ENCODE measurements around the gene CCDC186.

The CCDC186 gene

DNA sequence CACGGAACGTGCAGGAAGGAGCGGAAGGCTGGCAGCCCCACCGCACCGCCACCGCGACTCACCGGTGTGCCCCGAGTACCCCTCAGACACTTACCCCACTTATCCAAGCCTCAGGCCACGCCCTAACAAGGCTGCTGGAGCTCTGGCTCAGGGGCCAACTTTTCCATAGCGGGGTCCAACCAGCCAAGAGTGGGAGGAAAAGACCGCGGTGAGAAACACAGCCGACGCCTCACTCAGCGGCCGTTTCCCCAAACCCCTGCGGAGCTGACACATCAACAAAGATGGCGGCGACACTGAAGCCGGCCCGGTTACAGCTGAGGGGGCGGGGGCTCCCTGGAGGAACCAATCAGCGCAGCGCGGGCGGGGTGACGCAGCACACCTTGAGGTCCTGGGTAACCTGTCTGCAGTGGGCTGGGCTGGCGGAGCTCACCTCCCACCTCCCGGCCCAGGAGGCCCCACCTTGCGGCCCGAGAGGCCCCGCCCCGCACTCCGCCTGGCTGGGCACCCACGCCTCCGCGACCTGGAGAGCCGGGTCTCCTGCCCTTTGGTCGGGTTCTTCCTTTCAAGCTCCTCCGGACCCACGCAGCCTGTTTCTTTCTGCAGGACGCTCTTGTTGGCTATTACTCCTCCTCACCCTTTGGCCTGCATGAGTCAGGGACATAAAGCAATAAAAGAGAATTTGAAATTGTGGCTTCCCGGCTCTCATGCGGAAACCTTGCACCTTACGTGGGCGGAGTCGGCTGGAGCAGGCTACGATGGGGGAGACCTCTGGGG lies at the start of gene CCDC186:
TSS of gene CCDC186 (minus strand) at position 283 of the 774 bp plus-strand sequence. CDS start 10,935 bp downstream, outside the sequence.
- H3K27ac ChIP-seq = peak within 1 kb of the TSS; percentile 67
- peak; percentile 89 for DNase-seq (ENCODE audit: low read depth, low spot score)

DNA sequence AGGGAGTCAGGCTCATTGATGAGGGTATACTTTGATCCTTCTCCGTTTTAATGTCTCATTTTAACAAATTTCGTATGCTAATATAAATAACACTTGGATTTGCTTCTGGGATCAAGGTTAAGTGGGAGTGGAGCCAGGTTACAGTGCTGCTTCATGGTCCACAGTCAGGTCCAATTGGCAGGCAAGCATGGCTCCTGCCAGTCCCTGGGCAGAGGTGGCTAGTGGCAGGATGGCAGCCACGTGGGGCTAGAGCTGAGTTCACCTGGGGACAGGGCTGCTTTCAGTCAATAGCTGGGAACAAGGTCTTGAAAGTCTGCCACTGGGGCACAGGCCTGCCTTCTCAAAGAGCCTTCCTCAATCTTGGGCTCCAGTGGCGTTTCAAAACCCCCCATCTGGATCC lies 49.1 kb upstream of the CCDC186 start:
- H3K27ac ChIP-seq = no peak overlapping the region
- DNase-seq (ENCODE audit: low read depth, low spot score) = no peak

DNA sequence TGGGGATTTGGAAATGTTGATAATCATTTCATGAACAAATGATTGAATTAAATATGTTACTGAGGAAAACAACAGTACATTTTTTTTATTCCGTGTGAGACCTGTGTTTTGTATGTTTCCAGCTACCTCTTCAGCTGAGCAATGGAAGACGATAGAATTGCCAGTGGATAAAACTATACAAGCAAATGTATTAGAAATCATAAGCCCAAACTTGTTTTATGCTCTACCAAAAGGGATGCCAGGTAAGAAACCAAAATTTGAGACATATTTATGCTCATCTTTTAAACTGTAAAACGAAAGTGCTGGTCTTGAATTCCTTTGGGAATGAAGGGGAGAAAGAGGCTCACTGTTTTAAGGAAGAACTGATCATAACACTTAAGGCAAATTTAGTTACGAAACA lies 47.2 kb upstream of the CCDC186 start:
- no peak for DNase-seq (ENCODE audit: low read depth, low spot score)
- H3K27ac ChIP-seq = no peak overlapping the region

DNA sequence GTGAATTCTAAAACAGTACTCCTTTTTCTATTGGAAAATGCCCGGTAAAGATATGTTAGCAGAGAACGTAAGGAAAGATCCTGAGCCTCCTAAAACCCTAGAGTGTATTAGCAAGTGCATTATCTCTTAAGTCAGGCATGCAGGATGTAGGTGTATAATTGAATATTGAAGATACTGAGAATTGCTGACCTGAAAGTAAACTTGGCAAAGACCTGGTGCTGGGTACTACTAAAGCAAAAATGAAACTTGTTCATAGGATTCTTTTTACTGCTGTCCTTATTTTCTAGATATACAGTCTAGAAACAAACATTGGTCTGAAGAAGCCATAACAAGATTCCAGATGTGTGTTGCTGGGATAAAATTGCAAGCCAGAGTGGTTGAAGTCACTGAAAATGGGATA lies 46.3 kb upstream of the CCDC186 start:
- no peak for DNase-seq (ENCODE audit: low read depth, low spot score)
- H3K27ac ChIP-seq = no peak overlapping the region

DNA sequence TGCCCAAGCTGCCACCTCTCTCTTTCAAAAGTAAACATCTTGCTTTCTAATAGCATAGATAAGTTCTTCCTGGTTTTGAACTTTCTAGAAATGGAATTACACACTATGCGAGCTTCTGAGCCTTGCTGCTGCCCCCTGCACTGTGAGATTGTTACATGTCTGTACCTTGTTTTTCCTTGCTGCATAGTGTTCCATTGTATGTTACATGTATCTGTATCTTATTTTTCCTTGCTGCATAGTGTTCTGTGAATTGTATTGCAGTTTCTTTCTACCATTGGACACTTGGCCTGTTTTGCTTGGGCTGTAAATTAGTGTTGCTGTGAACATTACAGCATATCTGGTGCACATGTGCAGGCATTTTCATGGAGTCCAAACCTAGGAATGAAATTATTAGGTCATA lies 41.0 kb upstream of the CCDC186 start:
- no peak overlapping the region for H3K27ac ChIP-seq
- DNase-seq (ENCODE audit: low read depth, low spot score) = no peak

DNA sequence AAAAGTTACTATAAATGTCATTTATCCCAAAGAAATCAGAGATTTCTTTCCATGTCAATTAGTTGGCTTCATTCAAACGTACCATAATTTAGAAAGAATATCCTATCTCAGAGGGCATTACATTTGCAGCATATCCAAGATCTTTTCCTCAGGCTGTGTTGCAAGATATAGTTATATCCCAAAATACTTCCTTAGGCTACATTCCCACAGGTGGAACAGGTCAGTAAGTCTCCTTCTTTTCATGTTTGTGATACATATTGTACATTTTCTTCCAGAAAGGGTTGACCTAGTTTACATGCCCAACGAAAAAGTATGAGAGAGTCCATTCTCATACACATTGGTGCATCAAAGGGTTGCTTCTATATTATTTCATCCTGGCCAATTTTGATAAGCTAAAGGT lies 38.1 kb upstream of the CCDC186 start:
- no peak overlapping the region for H3K27ac ChIP-seq
- no peak for DNase-seq (ENCODE audit: low read depth, low spot score)

DNA sequence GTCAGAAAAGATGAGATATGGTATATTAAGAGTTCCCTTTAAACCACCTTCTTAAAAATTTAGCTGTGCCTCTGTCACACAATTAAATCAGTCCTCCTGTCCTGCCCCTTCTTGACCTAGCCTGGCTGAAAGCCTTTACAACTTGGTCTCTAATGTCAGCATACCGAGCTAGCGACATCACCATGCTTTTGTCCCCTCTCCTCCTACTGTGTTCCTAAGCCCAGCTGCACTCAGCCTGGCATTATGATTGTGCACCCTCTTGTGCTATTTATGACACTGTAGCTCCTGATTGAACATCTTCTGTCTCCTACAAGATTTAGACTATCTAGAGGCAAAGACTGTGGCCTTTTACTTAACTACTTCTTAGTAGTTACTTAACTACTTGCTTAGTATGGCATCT lies 34.3 kb upstream of the CCDC186 start:
- no peak for DNase-seq (ENCODE audit: low read depth, low spot score)
- no peak overlapping the region for H3K27ac ChIP-seq

DNA sequence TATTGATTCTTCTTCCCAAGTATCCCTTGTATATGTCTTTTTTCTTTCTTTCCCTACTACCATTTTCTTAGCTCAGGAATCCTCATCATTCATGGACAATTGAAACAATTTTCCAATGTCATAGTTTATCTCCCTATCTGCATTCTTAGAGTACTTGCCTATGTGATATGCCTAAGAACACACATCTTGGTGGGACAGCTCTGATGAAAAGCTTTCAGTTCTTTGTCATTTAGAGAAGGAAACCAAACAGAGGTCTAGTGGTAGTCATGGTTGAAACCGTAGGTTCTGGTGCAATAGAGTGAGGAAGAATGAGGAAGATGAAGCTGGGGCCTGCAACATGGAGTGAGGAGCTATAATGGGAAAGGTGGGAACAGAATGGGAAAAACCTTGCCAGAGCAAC lies 33.3 kb upstream of the CCDC186 start:
- no peak for DNase-seq (ENCODE audit: low read depth, low spot score)
- H3K27ac ChIP-seq = no peak overlapping the region

DNA sequence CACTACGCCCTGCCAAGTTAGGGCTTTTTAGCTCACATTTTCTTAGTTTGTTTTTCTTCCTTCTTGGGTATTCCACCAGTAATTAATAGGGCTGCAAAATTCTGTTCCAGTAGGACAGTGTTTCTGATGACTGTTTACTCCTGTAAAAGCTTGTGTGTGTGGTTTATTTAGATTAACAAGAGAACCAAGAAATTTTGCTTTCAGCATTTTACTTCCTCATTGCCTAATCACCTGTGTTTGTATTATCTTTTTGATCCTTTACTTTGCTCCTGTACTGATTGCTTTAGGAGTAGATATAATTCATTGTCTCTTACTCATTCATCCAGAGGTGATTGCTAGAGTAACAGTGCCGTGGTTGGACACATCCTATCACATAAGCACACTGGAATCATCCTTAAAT lies 32.9 kb upstream of the CCDC186 start:
- peak; percentile 31 for DNase-seq (ENCODE audit: low read depth, low spot score)
- H3K27ac ChIP-seq = no peak overlapping the region

DNA sequence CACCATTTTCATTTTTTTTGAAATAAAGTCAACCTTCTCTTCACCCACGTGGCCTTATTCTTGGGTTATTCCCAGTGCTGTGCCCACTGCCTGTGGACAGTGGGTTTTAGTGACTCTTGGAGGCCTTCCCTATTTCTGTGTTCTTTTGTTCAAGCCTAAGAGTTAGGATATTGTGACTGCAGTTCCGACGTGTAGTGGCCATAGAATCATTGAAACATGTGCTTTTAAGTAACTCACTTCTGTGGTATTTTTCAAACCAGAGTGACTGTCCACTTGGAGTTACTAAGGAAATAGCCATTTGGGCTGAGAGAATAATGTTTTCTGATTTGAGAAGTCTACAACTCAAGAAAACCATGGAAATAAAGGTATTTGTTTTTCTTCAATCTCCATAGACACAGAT lies 28.8 kb upstream of the CCDC186 start:
- DNase-seq (ENCODE audit: low read depth, low spot score) = no peak
- no peak overlapping the region for H3K27ac ChIP-seq

DNA sequence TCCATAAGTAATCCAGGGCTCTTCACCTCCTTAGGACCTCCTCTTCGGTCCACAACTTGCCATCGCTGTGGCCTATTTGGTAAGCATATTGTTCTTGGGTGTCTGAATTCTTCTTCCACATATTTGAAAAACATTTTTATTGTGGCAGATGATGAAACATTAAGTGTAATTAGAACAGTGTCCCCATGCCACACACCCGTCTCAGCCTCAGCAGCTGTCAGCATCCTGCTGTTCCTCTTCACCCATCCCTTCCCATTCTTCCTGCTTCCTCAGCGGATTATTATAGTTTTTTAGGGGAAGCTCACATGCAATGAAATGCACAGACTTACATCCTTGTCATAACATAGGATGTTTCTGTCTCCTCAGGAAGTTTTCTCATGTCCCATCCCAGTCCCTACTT lies 25.2 kb upstream of the CCDC186 start:
- no peak overlapping the region for H3K27ac ChIP-seq
- DNase-seq (ENCODE audit: low read depth, low spot score) = no peak

DNA sequence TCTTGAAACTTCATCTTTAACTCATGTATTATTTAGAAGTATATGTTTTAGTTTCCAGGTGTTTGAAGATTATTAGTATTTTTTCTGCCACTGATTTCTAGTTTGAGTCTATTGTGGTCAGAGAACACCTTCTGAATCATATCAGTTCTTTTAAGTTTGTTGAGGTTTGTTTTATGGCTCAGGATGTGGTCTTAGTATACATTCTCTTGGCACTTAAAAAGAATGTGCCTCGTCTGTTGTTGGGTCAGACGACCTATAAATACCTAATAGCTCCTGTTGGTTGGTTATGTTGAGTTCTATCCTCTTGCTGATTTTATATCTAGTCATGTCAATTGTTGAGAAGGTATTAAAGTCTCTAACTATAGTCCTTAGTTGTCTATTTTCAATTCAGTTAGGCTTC lies 21.1 kb upstream of the CCDC186 start:
- DNase-seq (ENCODE audit: low read depth, low spot score) = peak; percentile 27
- no peak overlapping the region for H3K27ac ChIP-seq

DNA sequence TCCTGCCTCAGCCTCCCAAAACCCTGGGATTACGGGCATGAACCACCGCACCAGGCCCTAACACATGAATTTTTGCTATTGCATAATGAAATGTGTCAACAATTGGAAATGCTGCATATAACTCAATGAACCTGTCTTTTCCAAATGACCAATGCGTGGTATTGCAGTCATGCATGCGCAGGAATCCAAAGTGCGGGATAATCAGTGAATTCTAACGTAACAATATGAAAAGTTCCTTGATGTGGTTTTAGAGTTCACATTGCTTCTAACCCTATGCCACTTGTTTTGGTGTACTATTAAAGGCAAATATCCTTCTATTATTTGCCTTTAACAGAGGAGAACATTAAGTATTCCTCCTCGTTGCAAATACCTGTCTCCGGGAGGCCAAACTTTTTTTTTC lies 15.7 kb upstream of the CCDC186 start:
- H3K27ac ChIP-seq = no peak overlapping the region
- DNase-seq (ENCODE audit: low read depth, low spot score) = no peak

DNA sequence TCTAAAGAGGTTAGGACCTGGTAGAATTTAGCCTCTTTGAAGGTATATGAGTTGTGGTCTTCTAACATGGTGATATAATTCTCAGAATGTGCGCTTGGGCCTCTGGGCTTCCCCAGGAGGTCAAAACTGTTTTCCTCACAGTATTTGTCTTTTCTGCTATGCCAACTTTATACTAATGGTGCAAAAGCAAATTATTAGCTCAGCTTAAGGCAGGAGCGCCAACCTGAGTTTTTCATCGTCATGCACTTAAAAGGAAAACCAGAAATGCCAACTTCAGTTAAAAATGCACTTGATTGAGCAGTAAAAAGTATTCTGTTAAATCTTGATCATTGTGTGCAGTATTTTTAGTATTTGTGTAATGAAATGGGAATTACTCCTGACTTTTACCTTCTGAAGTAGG lies 14.9 kb upstream of the CCDC186 start:
- DNase-seq (ENCODE audit: low read depth, low spot score) = no peak
- no peak overlapping the region for H3K27ac ChIP-seq

DNA sequence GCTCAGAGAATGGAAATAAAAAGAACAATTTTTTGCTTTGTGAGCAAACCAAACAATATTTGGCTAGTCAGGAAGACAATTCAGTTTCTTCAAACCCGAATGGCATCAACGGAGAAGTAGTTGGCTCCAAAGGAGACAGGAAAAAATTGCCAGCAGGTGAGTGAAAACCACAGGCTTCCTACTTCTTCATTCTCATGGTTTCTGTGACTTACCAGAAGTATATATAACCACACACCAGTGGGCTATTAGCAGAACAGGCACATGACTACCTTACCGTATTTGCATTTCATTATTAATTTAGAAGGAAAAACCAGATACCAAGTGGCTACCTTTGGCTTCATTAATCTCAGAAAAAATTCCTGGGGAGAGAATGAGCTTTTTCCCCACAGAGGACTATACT lies 14.0 kb upstream of the CCDC186 start:
- no peak for DNase-seq (ENCODE audit: low read depth, low spot score)
- H3K27ac ChIP-seq = no peak overlapping the region

DNA sequence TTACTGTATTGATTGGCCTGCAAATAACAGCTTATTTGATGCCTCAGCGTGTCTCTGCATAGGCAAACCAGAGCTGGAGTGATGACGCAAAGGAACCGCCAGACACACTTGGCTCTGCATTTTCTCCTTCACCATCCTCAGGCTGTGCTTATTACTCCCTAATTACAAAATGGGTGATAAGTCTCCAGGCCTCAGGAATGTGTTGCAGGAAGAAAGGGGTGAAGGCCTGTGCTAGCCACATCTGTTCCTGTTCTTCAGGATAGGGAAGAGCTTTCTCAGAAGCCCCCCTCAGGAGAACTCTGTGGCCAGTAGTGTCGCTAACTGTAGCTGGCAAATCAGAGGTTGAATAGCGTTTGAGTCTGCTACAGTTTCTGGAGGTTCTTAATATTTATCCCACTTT lies 10.3 kb upstream of the CCDC186 start:
- no peak for DNase-seq (ENCODE audit: low read depth, low spot score)
- no peak overlapping the region for H3K27ac ChIP-seq

DNA sequence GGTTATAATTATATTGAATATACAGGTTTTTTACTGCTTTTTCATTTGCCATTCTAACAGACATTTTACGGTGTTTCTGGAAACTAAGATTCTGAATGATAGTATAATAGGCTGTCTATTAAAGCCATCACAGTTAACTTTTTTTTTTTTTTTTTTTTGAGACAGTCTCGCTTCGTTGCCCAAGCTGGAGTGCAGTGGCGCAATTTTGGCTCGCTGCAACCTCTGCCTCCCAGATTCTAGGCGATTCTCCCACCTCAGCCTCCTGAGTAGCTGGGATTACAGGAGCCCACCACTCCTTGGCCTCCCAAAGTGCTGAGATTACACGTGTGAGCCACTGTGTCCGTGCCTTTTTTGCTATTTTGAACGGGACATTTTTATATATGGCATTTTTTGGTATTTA lies 9.6 kb upstream of the CCDC186 start:
- H3K27ac ChIP-seq = no peak overlapping the region
- no peak for DNase-seq (ENCODE audit: low read depth, low spot score)

DNA sequence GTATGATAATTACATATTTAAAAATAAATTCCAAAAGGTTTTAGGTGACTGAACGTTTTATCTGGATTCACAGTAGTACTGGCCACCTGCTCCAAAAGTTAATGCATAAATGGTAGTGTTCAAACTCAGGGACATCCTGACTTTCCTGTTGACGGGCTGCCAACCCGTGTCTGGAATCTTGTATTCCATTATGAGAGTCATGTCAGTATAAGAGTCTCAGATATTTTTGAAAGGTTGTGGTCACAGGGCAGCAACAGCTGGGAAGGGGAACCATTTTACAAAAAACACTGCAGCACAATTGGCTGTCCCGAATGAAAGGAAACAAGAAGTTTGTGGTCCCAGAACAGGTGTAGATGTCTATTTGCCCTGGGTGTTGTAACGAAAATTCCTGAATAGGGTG lies 8.0 kb upstream of the CCDC186 start:
- no peak for DNase-seq (ENCODE audit: low read depth, low spot score)
- H3K27ac ChIP-seq = no peak overlapping the region

DNA sequence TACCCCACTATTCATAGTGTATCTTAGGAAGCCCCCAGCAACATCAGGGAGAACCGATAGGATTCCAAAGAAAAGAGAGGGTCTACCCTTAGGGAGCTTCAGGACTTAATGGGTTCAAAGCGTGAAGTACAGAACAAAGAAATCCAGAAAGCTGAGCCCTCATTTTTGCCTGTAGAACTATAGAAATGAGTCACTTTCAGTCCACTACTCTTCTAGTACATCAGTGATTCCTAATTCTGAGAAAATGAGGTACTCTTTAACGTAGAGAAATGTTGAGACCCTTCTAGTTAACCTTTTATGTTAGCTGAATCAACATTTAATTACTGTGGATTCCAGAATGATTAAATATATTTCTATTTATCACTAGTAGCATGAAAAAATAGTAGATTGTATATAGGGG lies 6.9 kb upstream of the CCDC186 start:
- H3K27ac ChIP-seq = no peak overlapping the region
- no peak for DNase-seq (ENCODE audit: low read depth, low spot score)

DNA sequence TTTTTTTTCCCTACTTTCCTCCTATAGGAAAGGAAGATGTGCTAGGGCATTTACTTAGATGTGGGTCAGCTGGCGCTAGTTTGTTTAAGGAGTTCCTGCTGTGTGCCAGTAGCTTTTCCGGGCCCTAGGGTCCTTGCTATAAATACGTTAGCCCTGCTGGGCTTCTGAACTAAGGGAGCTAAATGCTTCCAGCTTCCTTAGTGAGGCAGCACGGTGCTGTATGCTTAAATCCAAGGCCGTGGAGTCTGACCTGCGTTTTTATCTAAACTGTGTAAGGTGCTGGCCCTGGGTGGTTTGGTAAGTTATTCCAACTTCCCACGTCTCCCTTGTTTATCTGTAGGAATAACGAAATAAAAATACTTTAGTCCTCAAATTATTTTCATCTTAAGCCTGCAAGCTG lies 5.7 kb upstream of the CCDC186 start:
- no peak for DNase-seq (ENCODE audit: low read depth, low spot score)
- no peak overlapping the region for H3K27ac ChIP-seq

DNA sequence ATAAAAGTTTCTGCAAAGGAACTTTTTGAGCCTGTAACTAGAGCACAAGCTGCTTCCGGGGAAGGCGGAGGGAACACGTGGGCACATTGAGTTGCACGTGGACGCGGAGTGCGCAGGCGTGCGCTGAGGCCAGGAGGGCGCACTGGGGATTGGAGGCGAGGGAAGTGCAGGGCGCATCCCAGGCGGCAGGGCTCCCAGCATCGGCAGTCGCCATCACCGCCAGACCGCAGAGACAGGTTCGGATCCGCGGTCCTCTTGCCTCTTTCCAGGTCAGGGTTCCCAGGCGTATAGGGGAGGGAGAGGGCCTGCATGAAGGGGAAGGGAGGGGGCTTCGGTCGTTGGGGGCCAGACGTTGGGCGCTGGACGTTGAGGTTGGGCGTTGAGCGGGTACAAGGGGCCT lies 5.1 kb upstream of the CCDC186 start, which contains the start of gene TDRD1:
TSS of gene TDRD1 (plus strand) at position 206 of the 400 bp plus-strand sequence. CDS start 8,479 bp downstream, outside the sequence.
- DNase-seq (ENCODE audit: low read depth, low spot score) = no peak
- H3K27ac ChIP-seq = no peak within 1 kb of the TSS

DNA sequence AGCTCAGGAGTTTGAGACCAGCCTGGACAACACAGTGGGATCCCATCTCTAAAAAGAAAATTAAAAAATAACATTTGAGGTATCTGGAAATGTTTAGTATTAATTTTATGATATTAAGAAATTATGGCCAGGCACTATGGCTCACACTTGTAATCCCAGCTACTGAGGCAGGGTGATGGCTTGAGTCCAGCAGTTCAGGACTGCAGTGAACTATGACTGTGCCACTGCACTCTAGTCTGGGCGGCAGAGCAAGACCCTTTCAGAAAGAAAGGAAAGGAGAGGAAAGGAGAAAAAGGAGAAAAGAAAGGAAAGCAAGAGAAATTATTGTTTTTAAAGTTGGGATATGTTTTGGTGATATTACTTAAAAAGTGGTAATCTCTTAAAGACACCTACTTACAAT lies 2.5 kb upstream of the CCDC186 start:
- no peak overlapping the region for H3K27ac ChIP-seq
- no peak for DNase-seq (ENCODE audit: low read depth, low spot score)
